CD8-positive, alpha-beta memory T cell (primary cell): ENCODE measurements around the gene GRM1. TPM values are rescaled to one million over a fixed set of nuclear protein-coding genes. Genes with fewer than 3 reads are reported as not detected.

ENCODE experiments used
- CTCF ChIA-PET: fragments of 350-600 bp; sonication (Branson Sonifier 250); formaldehyde crosslinking; loops from one replicate; lab custom pipeline; 2021; ENCODE audit warnings: antibody characterized with exemption; lab: Charles Lee
- POLR2A ChIA-PET: fragments of 350-600 bp; sonication (Branson Sonifier 250); formaldehyde crosslinking; loops from one replicate; lab custom pipeline; 2021; ENCODE audit warnings: antibody characterized with exemption; lab: Charles Lee
- DNase-seq, 5 donors: peaks; one replicate each; pipeline versions ENCODE4 v3.0.0 to v3.0.0-alpha.2; 2020 to 2022; ENCODE audit warnings: mixed read lengths in 1 of 5
- H3K27ac ChIP-seq: one replicate; pipeline ENCODE4 v1.7.0; 2013; ENCODE audit warnings: low read depth, mild to moderate bottlenecking, low read length, moderate library complexity
- H3K27me3 ChIP-seq: 2 replicates; pipeline ENCODE4 v1.7.0; 2013; ENCODE audit warnings: low read length, mild to moderate bottlenecking; ENCODE audit not compliant: insufficient read depth, poor library complexity, severe bottlenecking
- H3K36me3 ChIP-seq: 2 replicates; pipeline ENCODE4 v1.7.0; 2013; ENCODE audit warnings: mild to moderate bottlenecking, low read length, moderate library complexity; ENCODE audit not compliant: insufficient read depth
- H3K4me1 ChIP-seq: 2 replicates; pipeline ENCODE4 v1.7.0; 2013; ENCODE audit warnings: mild to moderate bottlenecking, low read length, moderate library complexity; ENCODE audit not compliant: insufficient read depth
- H3K4me3 ChIP-seq: 2 replicates; pipeline ENCODE4 v1.7.0; 2013; ENCODE audit warnings: mild to moderate bottlenecking, low read length
- H3K9me3 ChIP-seq: 2 replicates; pipeline ENCODE4 v1.7.0; 2013; ENCODE audit warnings: mild to moderate bottlenecking, low read length
- H3K27ac Mint-ChIP-seq, 8 donors: one replicate each; pipeline ENCODE4 v1.8.0; 2020 to 2021; ENCODE audit warnings: mixed read lengths in 8 of 8, mild to moderate bottlenecking in 6 of 8, inconsistent platforms in 3 of 8, moderate library complexity in 3 of 8
- H3K27me3 Mint-ChIP-seq, 2 donors: one replicate each; pipeline ENCODE4 v1.8.0; 2020 to 2021; ENCODE audit warnings: mixed read lengths in 2 of 2, mild to moderate bottlenecking in 1 of 2, moderate library complexity in 1 of 2
- H3K36me3 Mint-ChIP-seq, 3 donors: one replicate each; pipeline ENCODE4 v1.8.0; 2020 to 2021; ENCODE audit warnings: mixed read lengths in 3 of 3, inconsistent platforms in 1 of 3, mild to moderate bottlenecking in 1 of 3
- H3K4me1 Mint-ChIP-seq, 3 donors: one replicate each; pipeline ENCODE4 v1.8.0; 2020 to 2021; ENCODE audit warnings: mixed read lengths in 3 of 3, inconsistent platforms in 1 of 3, mild to moderate bottlenecking in 1 of 3
- H3K4me3 Mint-ChIP-seq, 7 donors: one replicate each; pipeline ENCODE4 v1.8.0; 2020 to 2021; ENCODE audit warnings: mixed read lengths in 7 of 7, mild to moderate bottlenecking in 6 of 7, moderate library complexity in 4 of 7, inconsistent platforms in 2 of 7
- H3K9me3 Mint-ChIP-seq, 5 donors: one replicate each; pipeline ENCODE4 v1.8.0; 2020 to 2022; ENCODE audit warnings: mixed read lengths in 5 of 5, mild to moderate bottlenecking in 3 of 5, moderate library complexity in 2 of 5, inconsistent platforms in 1 of 5
- polyA plus RNA-seq: library from polyadenylated mRNA; unstranded; fragments of 300-500 nt; fragmentation: Illumina TruSeq; gene quantifications from one replicate; pipeline ENCODE4 v1.2.3, GENCODE V29; 2021
- total RNA-seq, 2 experiments: library from RNA; stranded (reverse); gene quantifications; one replicate each; pipeline ENCODE4 v1.2.3, GENCODE V29; 2021

The GRM1 gene
- total and polyA plus RNA-seq, 3 experiments from 2014 or later, result not detected

GRCh38 chr6:146032387-146032786 lies 3.5 kb downstream of the GRM1 start:
- Histone ChIP-seq H3K36me3 (no peaks in the 10 kb centered on the region), H3K27me3 (peaks cover 24% of the 10 kb centered on the region), H3K4me1 (no peaks in the 10 kb centered on the region), H3K27ac (no peak overlapping the region), H3K9me3 (no peaks in the 10 kb centered on the region), H3K4me3 (no peak overlapping the region)
- no peaks in the 10 kb centered on the region for H3K36me3 Mint-ChIP-seq
- DNase-seq, result no peak
- no peak overlapping the region for H3K27ac Mint-ChIP-seq
- peaks cover 28 to 59% of the 10 kb centered on the region in 2 donors for H3K27me3 Mint-ChIP-seq
- no peak overlapping the region for H3K4me3 Mint-ChIP-seq
- CTCF ChIA-PET, result no interaction called here
- H3K9me3 Mint-ChIP-seq, result peaks cover 0 to 9% (median 0%) of the 10 kb centered on the region in 5 donors
- peaks cover 0 to 10% (median 6%) of the 10 kb centered on the region in 3 donors for H3K4me1 Mint-ChIP-seq
- POLR2A ChIA-PET, result no interaction called here

DNA sequence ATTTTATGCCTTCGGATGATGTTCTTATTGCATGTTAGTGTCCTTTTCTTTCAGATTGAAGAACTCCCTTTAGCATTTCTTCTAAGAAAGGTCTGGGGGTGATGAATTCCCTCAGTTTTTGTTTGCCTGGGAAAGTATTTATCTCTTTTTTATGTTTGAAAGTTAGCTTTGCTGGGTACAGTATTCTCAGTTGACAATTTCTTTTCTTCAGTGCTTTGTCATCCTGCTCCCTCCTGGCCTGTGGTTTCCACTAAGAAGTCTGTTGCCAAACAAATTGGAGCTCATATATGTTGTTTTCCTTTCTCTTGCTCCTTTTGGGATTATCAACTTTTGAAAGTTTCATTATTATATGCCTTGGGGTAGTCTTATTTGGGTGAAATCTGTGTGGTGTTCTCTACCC lies 11.5 kb downstream of the GRM1 start:
- no peak overlapping the region for H3K4me3 Mint-ChIP-seq
- CTCF ChIA-PET, result no interaction called here

DNA sequence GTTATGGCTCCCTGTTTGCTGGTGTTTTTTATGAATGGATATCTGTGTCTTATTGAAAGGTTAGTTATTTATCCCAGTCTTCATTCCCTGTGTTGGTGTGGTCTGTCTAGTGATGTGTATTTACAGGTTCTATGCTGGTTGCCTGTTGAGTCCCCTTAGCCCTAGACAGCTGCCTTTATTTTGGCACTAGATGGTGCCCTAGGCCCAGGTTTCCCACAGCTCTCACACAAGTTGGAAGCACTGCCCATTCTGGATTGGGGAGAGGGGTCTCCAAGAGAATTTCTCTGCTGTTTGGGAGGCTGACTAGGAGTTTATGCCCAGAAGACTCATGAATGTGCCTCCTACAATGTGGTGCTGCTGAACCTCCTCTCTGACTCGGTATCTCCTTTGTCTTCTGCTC lies 12.4 kb downstream of the GRM1 start:
- H3K4me3 ChIP-seq, result no peak overlapping the region
- H3K36me3 ChIP-seq, result no peaks in the 10 kb centered on the region
- no peaks in the 10 kb centered on the region for H3K27me3 ChIP-seq
- Mint-ChIP-seq H3K27ac (no peak overlapping the region), H3K4me1 (no peaks in the 10 kb centered on the region), H3K4me3 (no peak overlapping the region), H3K36me3 (no peaks in the 10 kb centered on the region), H3K27me3 (peaks cover 5 to 8% of the 10 kb centered on the region in 2 donors), H3K9me3 (peaks cover 18 to 29% (median 26%) of the 10 kb centered on the region in 5 donors)
- no peak overlapping the region for H3K27ac ChIP-seq
- ChIA-PET CTCF (no interaction called here), POLR2A (no interaction called here)
- H3K4me1 ChIP-seq, result no peaks in the 10 kb centered on the region
- peaks cover 11% of the 10 kb centered on the region for H3K9me3 ChIP-seq
- no peak for DNase-seq

More for the DNA sequence above, 11.5 kb downstream of the GRM1 start:
- H3K9me3 ChIP-seq, result peaks cover 11% of the 10 kb centered on the region
- peaks cover 3 to 5% of the 10 kb centered on the region in 2 donors for H3K27me3 Mint-ChIP-seq
- H3K36me3 ChIP-seq, result no peaks in the 10 kb centered on the region
- POLR2A ChIA-PET, result no interaction called here
- H3K36me3 Mint-ChIP-seq, result no peaks in the 10 kb centered on the region
- no peaks in the 10 kb centered on the region for H3K4me1 ChIP-seq
- H3K27ac Mint-ChIP-seq, result no peak overlapping the region
- H3K4me1 Mint-ChIP-seq, result no peaks in the 10 kb centered on the region
- no peak overlapping the region for H3K27ac ChIP-seq
- no peak overlapping the region for H3K4me3 ChIP-seq
- H3K27me3 ChIP-seq, result no peaks in the 10 kb centered on the region
- no peak for DNase-seq
- H3K9me3 Mint-ChIP-seq, result peaks cover 18 to 29% (median 26%) of the 10 kb centered on the region in 5 donors

DNA sequence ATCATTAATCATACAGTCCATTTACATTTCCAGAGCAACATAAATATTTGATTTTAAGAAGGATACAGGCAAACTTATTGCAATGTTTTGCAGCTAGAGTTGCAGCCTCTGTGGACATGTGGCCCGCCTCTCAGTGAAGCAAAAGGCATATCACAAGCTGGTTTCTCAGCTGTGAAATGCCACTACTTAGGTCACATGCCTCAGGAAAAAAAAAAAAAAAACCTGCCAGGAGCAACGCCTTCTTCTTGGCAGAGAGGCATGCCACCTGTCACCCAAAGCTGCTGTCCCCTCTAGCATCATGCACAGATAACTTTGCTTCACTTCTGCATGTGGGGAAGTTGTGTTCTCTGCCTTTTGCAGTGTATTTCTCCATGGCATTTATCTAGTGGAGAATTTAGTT lies 18.5 kb downstream of the GRM1 start:
- Mint-ChIP-seq H3K9me3 (peaks cover 0 to 4% (median 0%) of the 10 kb centered on the region in 5 donors), H3K36me3 (no peaks in the 10 kb centered on the region), H3K4me1 (no peaks in the 10 kb centered on the region), H3K27ac (no peak overlapping the region), H3K4me3 (no peak overlapping the region), H3K27me3 (peaks cover 2 to 18% of the 10 kb centered on the region in 2 donors)
- no peaks in the 10 kb centered on the region for H3K36me3 ChIP-seq
- H3K4me1 ChIP-seq, result no peaks in the 10 kb centered on the region
- CTCF ChIA-PET, result no interaction called here
- H3K27me3 ChIP-seq, result no peaks in the 10 kb centered on the region
- no peak for DNase-seq
- no peak overlapping the region for H3K27ac ChIP-seq
- POLR2A ChIA-PET, result no interaction called here
- no peak overlapping the region for H3K4me3 ChIP-seq
- H3K9me3 ChIP-seq, result no peaks in the 10 kb centered on the region

GRCh38 chr6:146050168-146050567 lies 21.3 kb downstream of the GRM1 start:
- peaks cover 2 to 13% of the 10 kb centered on the region in 2 donors for H3K27me3 Mint-ChIP-seq
- no peaks in the 10 kb centered on the region for H3K36me3 ChIP-seq
- no peaks in the 10 kb centered on the region for H3K4me1 Mint-ChIP-seq
- peaks cover 0 to 3% (median 0%) of the 10 kb centered on the region in 5 donors for H3K9me3 Mint-ChIP-seq
- H3K27ac Mint-ChIP-seq, result no peak overlapping the region
- H3K36me3 Mint-ChIP-seq, result no peaks in the 10 kb centered on the region
- H3K27ac ChIP-seq, result no peak overlapping the region
- no peaks in the 10 kb centered on the region for H3K9me3 ChIP-seq
- H3K4me3 ChIP-seq, result no peak overlapping the region
- DNase-seq, result no peak
- no peak overlapping the region for H3K4me3 Mint-ChIP-seq
- CTCF ChIA-PET, result no interaction called here
- POLR2A ChIA-PET, result no interaction called here
- H3K4me1 ChIP-seq, result no peaks in the 10 kb centered on the region
- H3K27me3 ChIP-seq, result no peaks in the 10 kb centered on the region

GRCh38 chr6:146056506-146056905 lies 27.6 kb downstream of the GRM1 start:
- no peaks in the 10 kb centered on the region for H3K27me3 ChIP-seq
- Mint-ChIP-seq H3K9me3 (no peaks in the 10 kb centered on the region), H3K4me1 (no peaks in the 10 kb centered on the region), H3K4me3 (no peak overlapping the region), H3K27ac (no peak overlapping the region), H3K36me3 (no peaks in the 10 kb centered on the region), H3K27me3 (peaks cover 0 to 7% of the 10 kb centered on the region in 2 donors)
- no peak overlapping the region for H3K27ac ChIP-seq
- H3K36me3 ChIP-seq, result no peaks in the 10 kb centered on the region
- H3K4me1 ChIP-seq, result no peaks in the 10 kb centered on the region
- CTCF ChIA-PET, result no interaction called here
- no peaks in the 10 kb centered on the region for H3K9me3 ChIP-seq
- DNase-seq, result no peak
- POLR2A ChIA-PET, result no interaction called here
- H3K4me3 ChIP-seq, result no peak overlapping the region

- H3K4me1 ChIP-seq, result no peaks in the 10 kb centered on the region
- POLR2A ChIA-PET, result no interaction called here
Measured at GRCh38 chr6:146065690-146066089, 36.8 kb downstream of the GRM1 start.

DNA sequence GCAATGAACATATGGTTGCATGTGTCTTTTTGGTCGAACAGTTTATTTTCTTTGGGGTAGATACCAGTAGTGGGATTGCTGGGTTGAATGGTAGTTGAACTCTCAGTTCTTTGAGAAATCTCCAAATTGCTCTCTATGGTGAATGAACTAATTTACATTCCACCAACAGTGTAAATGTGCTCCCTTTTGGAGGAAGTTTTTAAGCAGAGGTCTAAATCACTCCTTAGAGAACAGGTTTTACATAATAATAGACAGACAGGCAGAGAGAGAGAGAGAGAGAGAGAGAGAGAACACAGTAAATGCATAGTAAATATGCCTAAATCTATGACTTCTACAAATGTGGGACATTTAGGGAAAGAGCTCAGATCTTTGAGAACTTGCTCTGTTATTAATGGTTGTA lies 37.6 kb downstream of the GRM1 start:
- Histone ChIP-seq H3K27ac (no peak overlapping the region), H3K9me3 (no peaks in the 10 kb centered on the region), H3K27me3 (no peaks in the 10 kb centered on the region), H3K4me3 (no peak overlapping the region), H3K36me3 (no peaks in the 10 kb centered on the region), H3K4me1 (no peaks in the 10 kb centered on the region)
- no peaks in the 10 kb centered on the region for H3K36me3 Mint-ChIP-seq
- ChIA-PET POLR2A (no interaction called here), CTCF (no interaction called here)
- DNase-seq, result no peak
- no peaks in the 10 kb centered on the region for H3K9me3 Mint-ChIP-seq
- H3K27me3 Mint-ChIP-seq, result peaks cover 0 to 3% of the 10 kb centered on the region in 2 donors
- no peak overlapping the region for H3K27ac Mint-ChIP-seq
- no peak overlapping the region for H3K4me3 Mint-ChIP-seq
- no peaks in the 10 kb centered on the region for H3K4me1 Mint-ChIP-seq

More at GRCh38 chr6:146065690-146066089, 36.8 kb downstream of the GRM1 start:
- H3K27ac ChIP-seq, result no peak overlapping the region
- H3K27me3 ChIP-seq, result no peaks in the 10 kb centered on the region
- H3K36me3 ChIP-seq, result no peaks in the 10 kb centered on the region
- DNase-seq, result no peak
- H3K4me3 Mint-ChIP-seq, result no peak overlapping the region
- peaks cover 0 to 6% of the 10 kb centered on the region in 2 donors for H3K27me3 Mint-ChIP-seq
- no peaks in the 10 kb centered on the region for H3K36me3 Mint-ChIP-seq
- CTCF ChIA-PET, result no interaction called here
- H3K9me3 Mint-ChIP-seq, result no peaks in the 10 kb centered on the region
- H3K4me3 ChIP-seq, result no peak overlapping the region
- H3K27ac Mint-ChIP-seq, result no peak overlapping the region
- no peaks in the 10 kb centered on the region for H3K4me1 Mint-ChIP-seq
- H3K9me3 ChIP-seq, result no peaks in the 10 kb centered on the region

DNA sequence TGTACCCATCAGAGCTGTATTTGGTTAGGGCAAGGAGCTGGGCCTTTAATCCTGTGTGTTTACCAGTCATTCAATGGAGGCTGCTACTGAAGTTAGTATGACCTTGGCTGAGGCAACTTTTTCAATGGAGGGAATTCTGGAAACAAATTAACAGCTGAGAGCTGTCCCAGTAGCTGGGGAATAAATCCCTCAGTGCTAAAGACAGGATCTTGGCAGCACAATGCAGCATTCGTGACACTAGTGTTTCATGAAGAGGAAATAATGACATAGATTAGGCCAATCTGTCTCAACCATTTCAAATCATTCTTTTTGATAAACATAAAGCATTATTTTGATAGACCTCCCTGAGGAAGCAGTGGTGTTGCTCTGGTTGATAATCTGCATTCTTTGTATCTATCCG lies 42.9 kb downstream of the GRM1 start:
- POLR2A ChIA-PET, result no interaction called here
- Mint-ChIP-seq H3K4me3 (no peak overlapping the region), H3K27ac (no peak overlapping the region), H3K4me1 (no peaks in the 10 kb centered on the region), H3K9me3 (peaks cover 0 to 2% (median 0%) of the 10 kb centered on the region in 5 donors), H3K27me3 (peaks cover 0 to 3% of the 10 kb centered on the region in 2 donors), H3K36me3 (no peaks in the 10 kb centered on the region)
- CTCF ChIA-PET, result no interaction called here
- Histone ChIP-seq H3K27ac (no peak overlapping the region), H3K36me3 (no peaks in the 10 kb centered on the region), H3K4me3 (no peak overlapping the region), H3K27me3 (no peaks in the 10 kb centered on the region), H3K4me1 (no peaks in the 10 kb centered on the region), H3K9me3 (no peaks in the 10 kb centered on the region)
- DNase-seq, result no peak
